ENCODE data around the gene NKD2.
"Not testable (repeated sequence)": the region's sequence is repeated elsewhere in the genome, so short reads cannot be mapped to it uniquely, and the experiment has no call there.

DNA sequence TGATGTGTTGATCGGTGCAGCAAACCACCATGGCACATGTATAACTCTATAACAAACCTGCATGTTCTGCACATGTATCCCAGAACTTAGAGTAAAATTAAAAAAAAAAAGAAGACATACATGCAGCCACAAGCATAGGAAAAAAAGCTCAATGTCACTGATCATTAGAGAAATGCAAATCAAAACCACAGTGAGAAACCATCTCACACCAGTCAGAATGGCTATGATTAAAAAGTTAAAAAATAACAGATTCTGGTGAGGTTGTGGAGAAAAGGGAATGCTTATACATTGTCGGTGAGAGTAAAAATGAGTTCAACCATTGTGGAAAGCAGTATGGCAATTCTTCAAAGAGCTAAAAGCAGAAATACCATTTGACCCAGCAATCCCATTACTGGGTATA is 36.0 kb upstream of the NKD2 start:
- TF ChIP-seq, protein P1, sequence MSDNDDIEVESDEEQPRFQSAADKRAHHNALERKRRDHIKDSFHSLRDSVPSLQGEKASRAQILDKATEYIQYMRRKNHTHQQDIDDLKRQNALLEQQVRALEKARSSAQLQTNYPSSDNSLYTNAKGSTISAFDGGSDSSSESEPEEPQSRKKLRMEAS (IDR thresholded peaks at IDR 0.05; ENCODE audit: low read depth, low read length), result not testable (repeated sequence)
- TF ChIP-seq CTCF (IDR thresholded peaks at IDR 0.05; ENCODE audit: low read depth, low read length); POLR2A (IDR thresholded peaks at IDR 0.05; ENCODE audit: extremely low read depth, insufficient read length); MYC (IDR thresholded peaks at IDR 0.05; ENCODE audit: low read depth, low read length): not testable (repeated sequence)

Data from NB4 (cell line).